GM18505 (cell line): Measurements from ENCODE around the gene CRISPLD2.
"Not testable (repeated sequence)": the region's sequence is repeated elsewhere in the genome, so short reads cannot be mapped to it uniquely, and the experiment has no call there.

Experiments used
- ATAC-seq: cut with Tn5 transposase; IDR thresholded peaks from one replicate; pipeline ENCODE4 v1.9.1; 2021; ENCODE audit not compliant: unreplicated experiment
- POLR2A ChIP-seq: IDR thresholded peaks from 4 replicates; pipeline ENCODE4 v1.6.1; 2011; ENCODE audit warnings: borderline replicate concordance; ENCODE audit not compliant: insufficient read depth, insufficient read length; ENCODE audit errors: extremely low read depth

The CRISPLD2 gene

DNA sequence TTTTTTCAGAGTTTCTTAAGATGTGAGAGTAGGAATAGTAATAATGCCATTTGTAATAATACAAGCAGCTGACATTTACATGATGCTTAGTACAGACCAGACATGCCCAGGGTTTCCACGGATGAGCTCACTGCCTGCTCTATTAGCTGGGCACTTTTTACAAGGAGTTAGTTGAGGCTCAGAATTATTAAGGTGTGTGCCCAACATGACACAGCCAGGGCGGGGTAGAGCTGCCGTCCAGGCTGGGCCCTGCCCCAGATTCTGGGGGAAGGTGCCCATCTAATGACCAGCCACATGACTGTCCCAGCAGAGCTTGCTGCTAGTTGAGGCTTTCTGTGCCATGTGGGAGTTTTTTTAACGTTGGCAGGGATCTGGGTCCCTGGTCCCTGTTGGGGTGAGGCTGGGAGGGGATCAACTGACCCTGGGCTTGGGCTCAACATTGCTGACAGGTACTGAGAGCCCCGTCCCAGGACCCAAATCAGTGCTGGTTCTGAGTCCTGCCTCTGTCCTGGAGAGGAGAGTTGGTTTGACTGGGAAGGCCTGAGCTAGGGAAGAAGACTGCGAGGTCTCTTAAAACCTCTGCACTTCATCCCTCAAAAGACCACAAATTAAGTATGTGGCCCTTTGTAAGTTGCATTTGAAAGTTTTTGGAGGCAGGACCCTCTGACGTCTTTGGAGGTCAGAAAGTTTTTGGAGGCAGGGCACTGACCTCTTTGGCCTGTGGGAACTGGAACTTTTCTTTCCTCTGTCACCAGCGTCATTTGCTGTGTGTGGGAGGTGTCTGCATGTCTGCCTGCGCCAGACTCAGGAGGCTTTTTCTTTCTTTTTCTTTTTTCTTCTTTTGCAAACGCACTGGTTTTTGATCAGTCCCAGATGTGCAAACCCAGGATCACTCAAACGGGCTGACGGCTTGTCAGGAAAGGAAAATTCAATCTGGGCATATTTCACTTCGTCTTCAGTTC lies 2.2 kb downstream of the CRISPLD2 start:
- TF ChIP-seq POLR2A, result no peak
- no peak for ATAC-seq

DNA sequence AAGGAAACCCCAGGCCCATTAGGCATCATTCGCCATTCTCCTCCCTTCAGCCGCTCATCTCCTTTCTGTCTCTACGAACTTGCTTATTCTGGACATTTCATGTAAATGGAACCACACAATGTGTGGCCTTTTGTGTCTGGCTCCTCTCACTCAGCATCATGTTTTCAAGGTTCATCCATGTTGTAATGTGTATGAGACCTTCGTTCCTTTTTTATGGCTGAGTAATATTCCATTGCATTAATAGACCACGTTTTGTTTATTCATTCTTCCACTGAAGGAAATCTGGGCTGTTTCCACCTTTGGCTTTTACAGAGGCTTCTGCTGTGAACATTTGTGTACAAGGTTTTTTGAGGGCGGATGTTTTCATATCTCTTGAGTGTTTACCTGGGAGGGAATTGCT lies 3.2 kb downstream of the CRISPLD2 start:
- no peak for ATAC-seq
- no peak for TF ChIP-seq POLR2A

DNA sequence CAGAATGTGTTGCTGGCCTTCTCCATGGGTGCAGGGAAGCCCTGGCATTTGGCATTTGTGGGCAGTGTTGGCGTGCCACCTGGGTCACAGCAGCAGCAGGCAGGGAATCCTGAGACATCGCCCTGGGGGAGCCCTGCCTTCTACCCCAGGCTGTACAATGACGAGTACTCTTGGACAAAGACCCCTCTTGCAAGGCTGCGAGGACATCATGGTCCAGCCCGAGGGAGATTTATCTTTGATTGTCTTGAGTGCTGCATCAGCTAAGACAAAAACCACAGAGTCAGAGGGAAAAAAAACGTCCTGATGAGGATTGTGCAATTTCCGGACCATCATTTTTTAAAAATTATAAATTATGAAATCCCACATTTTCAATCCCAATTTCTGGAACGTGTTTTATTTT lies 3.7 kb downstream of the CRISPLD2 start:
- ATAC-seq, result no peak

DNA sequence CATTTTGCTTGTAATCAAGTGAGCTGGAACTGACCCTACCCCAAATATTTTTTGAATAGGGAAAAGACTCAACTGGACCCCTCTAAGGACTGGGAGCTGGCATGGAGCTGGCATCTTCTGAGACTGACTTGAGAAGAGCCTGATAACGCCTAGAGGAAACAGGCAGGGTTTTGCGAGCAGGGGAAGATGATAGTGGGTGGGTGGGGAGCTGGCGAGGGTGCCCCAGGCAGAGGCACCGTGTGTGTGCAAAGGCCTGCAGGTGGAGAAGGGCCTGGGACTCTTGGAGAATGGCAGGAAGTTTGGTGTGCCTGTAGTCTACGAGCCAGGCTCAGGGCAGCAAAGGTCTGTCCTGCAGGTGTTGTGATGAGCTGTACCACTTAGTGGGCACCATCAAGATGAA lies 4.1 kb downstream of the CRISPLD2 start:
- no peak for TF ChIP-seq POLR2A
- ATAC-seq, result no peak

More for the DNA sequence above, 3.7 kb downstream of the CRISPLD2 start:
- no peak for TF ChIP-seq POLR2A

DNA sequence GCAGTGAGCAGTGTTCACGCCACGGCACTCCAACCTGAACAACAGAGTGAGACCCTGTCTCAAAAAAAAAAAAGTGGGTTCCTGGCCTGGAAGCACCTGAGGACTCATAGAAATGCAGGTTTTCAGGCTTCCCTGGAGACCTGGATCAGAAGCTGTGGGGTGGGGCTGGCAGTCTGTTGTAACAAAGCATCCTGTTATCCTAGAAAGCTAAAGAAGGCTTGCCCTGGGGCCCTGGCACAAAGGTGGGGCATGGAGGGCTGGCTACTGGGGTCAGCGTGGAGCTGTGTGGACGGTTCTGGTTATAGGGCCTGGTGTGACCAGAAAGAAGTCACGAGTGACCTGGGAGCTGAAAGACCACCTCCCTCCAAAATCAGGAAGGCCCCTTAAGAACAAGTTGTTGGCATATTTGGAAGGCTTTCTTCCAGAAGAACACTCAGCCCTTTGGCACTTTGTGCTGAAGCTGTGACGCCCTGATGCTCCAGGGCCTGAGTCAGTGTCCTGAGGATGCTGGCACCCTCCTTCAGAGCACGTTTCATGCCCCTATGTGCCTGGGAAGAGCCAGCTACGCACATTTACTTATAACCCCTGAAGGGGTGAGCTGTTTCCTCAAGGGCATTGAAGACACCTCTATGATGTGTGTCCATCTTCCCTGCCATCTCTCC lies 6.2 kb downstream of the CRISPLD2 start:
- no peak for ATAC-seq
- no peak for TF ChIP-seq POLR2A

DNA sequence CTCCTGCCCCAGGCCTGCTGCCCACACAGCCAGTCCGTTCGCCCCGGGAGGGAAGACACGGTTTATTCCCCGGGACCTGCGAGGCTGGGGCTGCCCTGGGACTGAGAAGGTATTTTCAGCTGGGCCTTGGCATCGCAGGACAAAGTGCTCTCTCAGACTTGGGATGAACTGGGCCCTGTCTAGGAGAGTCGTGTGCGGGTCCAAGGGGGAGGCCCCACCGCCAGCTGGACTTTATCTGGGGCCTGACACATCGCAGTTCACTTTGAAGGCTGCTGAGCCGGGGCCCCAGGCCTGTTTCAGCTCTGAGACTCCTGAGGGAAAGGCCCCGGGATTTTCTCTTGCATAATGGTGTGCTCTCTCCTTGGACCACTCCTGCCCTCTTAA lies 6.8 kb downstream of the CRISPLD2 start:
- ATAC-seq, result no peak
- no peak for TF ChIP-seq POLR2A

DNA sequence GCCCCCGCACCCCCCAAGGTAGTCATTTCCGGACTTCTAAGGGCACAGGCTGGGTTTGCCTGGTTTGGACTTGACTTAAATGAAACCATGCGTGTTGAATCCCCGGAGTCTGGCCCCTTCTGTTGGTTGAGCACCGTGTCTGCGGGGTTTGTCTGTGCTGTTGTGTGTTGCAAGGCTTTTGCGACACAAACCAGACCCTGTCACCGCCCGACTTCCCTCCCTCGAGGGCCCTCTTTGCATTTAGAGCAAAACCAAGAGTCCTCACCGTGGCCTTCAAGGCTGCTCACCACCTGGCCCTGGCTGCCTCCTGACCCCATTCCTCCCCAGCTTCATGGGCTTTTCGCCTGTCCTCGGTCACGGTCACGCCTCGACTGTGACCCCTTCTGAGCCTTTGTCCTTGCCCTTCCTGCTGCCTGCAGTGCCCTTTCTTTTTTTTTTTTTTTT lies 7.4 kb downstream of the CRISPLD2 start:
- ATAC-seq, result no peak
- TF ChIP-seq POLR2A, result no peak

DNA sequence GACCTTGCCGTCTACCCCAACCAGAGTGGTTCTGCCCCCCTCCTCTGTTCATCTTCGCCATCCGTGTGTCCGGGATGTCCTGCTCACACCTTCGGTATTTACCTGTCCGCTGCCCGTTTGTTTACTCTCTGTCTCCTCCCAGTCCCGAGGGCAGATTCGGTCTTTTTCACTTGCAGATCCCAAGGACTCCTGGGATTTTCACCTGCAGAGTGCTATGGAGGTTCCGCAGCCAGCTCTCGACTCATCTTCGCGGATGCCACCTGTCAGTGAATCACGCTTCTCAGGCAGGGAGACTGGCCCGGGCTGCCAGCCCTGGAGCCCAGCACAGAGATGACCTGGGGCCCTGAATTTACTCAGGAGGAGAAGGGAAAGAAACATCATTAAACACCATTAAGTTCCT lies 8.1 kb downstream of the CRISPLD2 start:
- TF ChIP-seq POLR2A, result no peak
- no peak for ATAC-seq

DNA sequence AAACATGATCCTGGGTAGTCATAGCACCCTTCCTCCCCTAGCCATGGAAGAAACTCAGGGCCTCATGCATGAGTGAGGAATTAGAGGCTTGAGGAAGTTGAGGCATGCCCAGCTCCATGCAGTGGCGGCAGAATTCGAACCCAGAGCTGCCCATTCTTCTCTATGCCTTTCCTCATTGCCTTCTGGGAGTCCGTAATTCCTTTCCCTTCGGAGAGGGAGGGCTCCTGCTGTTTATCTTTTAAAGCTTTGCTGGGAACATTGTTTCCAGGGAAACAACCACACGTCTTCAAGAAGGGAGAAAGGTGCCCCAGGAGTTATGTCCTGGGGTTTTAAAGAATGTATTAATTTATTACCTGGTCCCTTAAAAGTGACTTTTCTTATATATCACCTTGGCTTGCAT lies 8.5 kb downstream of the CRISPLD2 start:
- ATAC-seq, result no peak
- no peak for TF ChIP-seq POLR2A

DNA sequence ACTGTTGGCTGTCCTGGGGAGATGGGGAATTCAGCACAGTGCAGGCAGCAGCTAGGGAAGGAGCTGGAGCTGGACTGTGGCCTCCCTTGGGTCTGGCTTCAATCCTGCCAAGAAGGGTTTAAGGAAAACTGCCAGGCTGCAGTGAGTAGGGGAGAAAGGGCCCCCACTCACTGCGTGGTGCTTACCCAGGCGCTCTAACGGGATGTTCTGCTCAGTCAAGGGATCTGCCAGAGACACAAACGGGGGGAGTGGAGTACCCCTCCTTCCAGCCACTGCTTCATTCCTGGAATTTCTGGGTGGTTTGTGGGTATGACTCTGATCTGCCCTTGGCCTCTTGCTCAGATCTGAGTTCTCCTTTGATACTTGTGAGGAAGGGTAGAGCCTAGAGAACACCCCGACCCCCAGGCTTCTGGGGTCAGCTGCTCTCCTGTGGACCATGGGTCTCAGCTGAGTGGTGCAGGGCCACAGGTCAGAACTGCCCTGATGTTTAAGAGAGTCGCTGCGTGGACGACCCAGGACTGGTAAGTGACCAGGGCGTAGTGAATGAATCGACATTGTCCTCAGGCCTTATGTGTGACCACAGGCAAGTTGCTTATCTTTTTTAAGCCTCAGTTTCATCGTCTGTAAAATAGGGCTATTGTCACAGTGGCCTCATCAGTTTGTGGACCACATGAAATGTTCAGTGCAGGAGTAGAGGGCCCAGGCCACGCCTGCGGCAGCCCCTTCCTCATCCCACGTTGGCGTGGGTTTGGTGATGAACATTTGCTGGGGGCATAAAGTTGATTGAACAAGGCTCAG lies 9.6 kb downstream of the CRISPLD2 start:
- TF ChIP-seq POLR2A, result no peak
- no peak for ATAC-seq

DNA sequence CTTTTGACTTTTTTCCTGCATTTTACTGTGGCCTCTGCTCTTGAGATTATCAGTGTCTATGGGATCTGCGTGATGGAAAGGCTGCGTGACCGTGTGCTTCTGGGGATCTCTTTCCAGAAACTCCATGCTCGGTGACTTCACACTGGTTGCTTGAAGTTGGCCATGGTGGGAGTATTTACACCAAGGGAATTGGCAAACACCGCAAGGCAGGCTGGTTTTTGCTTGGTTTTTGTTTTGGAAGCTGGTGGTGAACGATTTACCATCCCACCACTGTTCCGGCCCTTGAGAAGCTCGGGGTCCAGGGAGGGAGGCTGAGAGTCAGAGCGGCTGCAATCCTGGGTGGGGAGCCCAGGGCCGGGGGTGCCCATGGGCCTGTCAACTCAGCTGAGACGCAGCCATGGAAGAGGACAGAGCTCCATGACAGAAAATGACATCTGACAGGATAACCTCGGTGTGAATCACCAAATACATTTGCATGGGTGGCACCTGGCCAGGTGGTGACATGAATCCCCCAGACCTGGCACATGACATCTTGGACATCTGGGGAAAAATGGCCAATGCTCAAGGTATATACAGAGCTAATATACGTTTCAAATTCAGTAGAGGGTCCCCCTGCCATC lies 11.1 kb downstream of the CRISPLD2 start:
- no peak for TF ChIP-seq POLR2A
- no peak for ATAC-seq

DNA sequence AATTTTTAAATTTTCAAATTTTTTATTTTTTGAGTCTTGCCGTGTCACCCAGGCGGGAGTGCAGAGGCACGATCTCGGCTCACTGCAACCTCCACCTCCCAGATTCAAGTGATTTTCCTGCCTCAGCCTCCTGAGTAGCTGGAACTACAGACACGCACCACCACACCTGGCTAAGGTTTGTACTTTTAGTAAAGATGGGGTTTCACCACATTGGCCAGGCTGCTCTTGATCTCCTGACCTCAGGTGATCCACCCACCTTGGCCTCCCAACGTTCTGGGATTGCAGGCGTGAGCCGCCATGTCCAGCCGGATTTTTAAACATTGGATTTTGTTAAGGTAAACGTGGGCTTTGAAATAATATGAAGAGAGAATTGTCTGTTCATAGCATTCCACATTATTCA lies 11.9 kb downstream of the CRISPLD2 start:
- not testable (repeated sequence) for ATAC-seq

DNA sequence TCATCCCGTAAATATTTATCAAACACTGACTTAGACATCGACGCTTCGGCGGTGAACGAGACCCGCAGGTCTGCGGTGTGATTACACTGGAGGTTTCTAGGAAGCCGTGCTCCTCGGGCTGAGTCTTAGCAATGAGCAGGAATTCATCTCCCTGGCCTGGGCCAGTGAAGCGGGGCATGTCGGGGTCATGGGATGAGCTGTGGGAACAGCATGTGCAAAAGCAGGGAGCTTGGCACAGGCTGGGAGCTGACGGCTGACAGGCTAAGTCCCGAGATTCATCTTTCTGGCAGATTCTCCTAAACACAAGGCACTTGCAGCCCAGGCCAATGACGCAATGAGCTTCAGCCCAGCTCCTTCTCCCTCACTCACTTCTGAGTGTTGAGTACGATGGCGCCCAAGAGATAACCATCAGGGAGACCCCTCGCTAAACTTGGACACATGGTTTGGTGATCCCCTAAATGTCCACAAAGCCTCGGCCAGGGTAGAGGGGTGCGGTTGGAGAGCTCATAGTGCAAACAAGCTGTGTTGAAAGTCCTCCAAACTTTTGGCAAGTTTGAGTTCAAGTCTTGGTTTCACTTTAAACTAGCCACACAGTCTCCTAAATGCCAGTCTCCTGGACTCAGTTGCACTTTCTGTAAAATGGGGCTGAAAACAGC lies 12.8 kb downstream of the CRISPLD2 start:
- no peak for TF ChIP-seq POLR2A
- ATAC-seq, result no peak

DNA sequence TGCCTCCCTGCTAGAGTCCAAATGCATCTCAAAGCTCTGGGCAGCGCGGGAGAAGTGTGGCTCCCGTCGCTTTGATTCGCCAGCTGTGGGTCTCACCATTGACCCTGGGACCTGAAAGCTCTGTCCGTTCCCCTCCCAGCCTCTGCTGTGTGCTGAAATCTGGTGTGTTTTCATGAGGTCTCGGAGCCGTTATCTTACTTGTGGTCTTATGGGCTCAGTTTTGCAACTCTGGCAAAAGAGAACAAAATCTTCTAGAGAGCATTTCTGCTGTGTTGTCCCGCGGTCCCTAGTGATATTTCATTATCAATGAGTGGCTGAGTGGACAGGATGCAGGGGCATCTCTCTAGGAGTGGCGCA lies 13.3 kb downstream of the CRISPLD2 start:
- TF ChIP-seq POLR2A, result no peak
- ATAC-seq, result no peak
